ENCODE measurements around the gene WNT2B.
"Not testable (repeated sequence)": the region's sequence is repeated elsewhere in the genome, so short reads cannot be mapped to it uniquely, and the experiment has no call there.

Gene WNT2B

DNA sequence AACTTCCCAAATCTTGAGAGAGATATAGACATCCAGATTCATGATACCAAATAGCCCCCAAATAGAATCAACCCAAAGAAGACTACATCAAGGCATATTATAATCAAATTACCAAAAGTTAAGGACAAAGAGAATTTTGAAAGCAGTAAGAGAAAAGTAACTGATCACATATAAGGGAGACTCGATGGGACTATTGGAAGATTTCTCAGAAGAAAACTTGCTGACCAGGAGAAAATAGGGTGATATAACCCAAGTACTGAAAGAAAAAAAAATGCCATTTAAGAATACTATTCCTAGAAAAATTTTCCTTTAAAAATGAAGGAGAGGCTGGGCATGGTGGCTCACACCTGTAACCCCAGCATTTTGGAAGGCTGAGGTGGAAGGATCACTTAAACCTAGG is 30.5 kb upstream of the WNT2B start:
- H3K4me1 ChIP-seq (ENCODE audit: control insufficient read depth, insufficient read depth, low read length), result no peaks in the 10 kb centered on the region
- no peaks in the 10 kb centered on the region for H3K27me3 ChIP-seq (ENCODE audit: control insufficient read depth in 1 of 2, insufficient read depth in 2 of 2, low read length in 2 of 2)
- H3K36me3 ChIP-seq (ENCODE audit: control insufficient read depth in 2 of 2, insufficient read depth in 2 of 2, low read length in 2 of 2), result no peaks in the 10 kb centered on the region
- peaks cover 3 to 10% of the 10 kb centered on the region in 2 donors for H3K9me3 ChIP-seq (ENCODE audit: control insufficient read depth in 2 of 2, low read length in 2 of 2)
- H3K27ac ChIP-seq (ENCODE audit: low read length), result no peak overlapping the region
- no peak overlapping the region for H3K4me3 ChIP-seq (ENCODE audit: low read length in 2 of 2)
- H3K9ac ChIP-seq (ENCODE audit: low read length in 2 of 2), result no peak overlapping the region

DNA sequence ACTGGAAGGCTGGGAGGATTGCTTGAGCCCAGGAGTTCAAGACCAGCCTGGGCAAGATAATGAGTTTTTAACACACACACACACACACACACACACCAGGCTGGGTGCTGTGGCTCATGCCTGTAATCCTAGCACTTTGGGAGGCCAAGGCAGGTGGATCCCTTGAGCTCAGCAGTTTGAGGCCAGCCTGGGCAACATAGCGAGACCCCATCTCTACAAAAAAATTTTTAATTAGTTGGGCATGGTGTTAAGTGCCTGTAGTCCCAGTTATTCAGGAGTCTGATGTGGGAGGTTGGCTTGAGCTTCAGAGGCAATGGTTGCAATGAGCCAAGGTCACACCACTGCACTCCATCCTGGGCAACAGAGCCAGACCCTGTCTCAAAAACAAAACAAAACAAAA is 22.7 kb upstream of the WNT2B start:
- H3K9ac ChIP-seq (ENCODE audit: low read length in 2 of 2); H3K9me3 ChIP-seq (ENCODE audit: control insufficient read depth in 2 of 2, low read length in 2 of 2); H3K36me3 ChIP-seq (ENCODE audit: control insufficient read depth in 2 of 2, insufficient read depth in 2 of 2, low read length in 2 of 2); H3K27ac ChIP-seq (ENCODE audit: low read length); H3K4me1 ChIP-seq (ENCODE audit: control insufficient read depth, insufficient read depth, low read length); H3K27me3 ChIP-seq (ENCODE audit: control insufficient read depth in 1 of 2, insufficient read depth in 2 of 2, low read length in 2 of 2); H3K4me3 ChIP-seq (ENCODE audit: low read length in 2 of 2): not testable (repeated sequence)

GRCh38 chr1:112487686-112488085 is 21.1 kb upstream of the WNT2B start:
- not testable (repeated sequence) for H3K9ac ChIP-seq (ENCODE audit: low read length in 2 of 2); H3K36me3 ChIP-seq (ENCODE audit: control insufficient read depth in 2 of 2, insufficient read depth in 2 of 2, low read length in 2 of 2); H3K27ac ChIP-seq (ENCODE audit: low read length); H3K4me1 ChIP-seq (ENCODE audit: control insufficient read depth, insufficient read depth, low read length); H3K9me3 ChIP-seq (ENCODE audit: control insufficient read depth in 2 of 2, low read length in 2 of 2); H3K27me3 ChIP-seq (ENCODE audit: control insufficient read depth in 1 of 2, insufficient read depth in 2 of 2, low read length in 2 of 2); H3K4me3 ChIP-seq (ENCODE audit: low read length in 2 of 2)

DNA sequence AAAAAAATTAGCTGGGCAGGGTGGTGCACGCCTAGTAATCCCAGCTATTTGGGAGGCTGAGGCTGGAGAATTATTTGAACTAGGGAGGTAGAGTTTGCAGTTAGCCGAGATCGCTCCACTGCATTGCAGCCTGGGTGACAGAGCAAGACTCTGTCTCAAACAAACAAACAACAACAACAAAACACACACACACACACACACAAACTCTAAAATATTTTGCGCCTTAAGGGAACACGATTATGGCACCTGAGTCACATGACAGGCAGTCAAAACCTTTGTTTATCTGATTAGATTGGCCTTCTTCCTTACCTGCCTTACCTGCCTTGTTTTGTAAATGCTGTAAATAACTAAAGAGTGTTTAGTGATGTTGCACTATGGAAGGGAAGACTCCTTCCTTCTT is 20.6 kb upstream of the WNT2B start:
- no peak overlapping the region for H3K9ac ChIP-seq (ENCODE audit: low read length in 2 of 2)

DNA sequence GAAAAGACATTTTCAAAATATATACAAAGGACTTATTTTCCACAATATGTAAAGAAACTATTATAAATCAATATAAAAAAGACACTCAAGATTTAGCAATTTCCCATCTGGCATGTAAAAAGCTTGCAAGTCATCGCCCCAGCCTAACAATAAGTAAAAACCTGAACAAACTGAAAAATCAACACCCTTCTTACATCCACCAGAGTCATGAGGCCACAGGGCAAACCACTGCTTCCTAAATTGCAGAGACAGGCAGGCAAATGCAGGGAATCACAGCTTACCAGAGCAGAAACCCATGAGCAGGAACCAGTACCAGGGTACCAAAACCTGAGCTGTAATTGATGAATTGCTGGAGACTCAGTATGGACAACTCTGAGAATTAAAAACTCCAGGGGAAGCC is 16.7 kb upstream of the WNT2B start:
- no peak overlapping the region for H3K4me3 ChIP-seq (ENCODE audit: low read length in 2 of 2)
- no peaks in the 10 kb centered on the region for H3K9me3 ChIP-seq (ENCODE audit: control insufficient read depth in 2 of 2, low read length in 2 of 2)
- H3K27me3 ChIP-seq (ENCODE audit: control insufficient read depth in 1 of 2, insufficient read depth in 2 of 2, low read length in 2 of 2), result no peaks in the 10 kb centered on the region
- no peaks in the 10 kb centered on the region for H3K36me3 ChIP-seq (ENCODE audit: control insufficient read depth in 2 of 2, insufficient read depth in 2 of 2, low read length in 2 of 2)
- no peaks in the 10 kb centered on the region for H3K4me1 ChIP-seq (ENCODE audit: control insufficient read depth, insufficient read depth, low read length)
- H3K27ac ChIP-seq (ENCODE audit: low read length), result no peak overlapping the region
- no peak overlapping the region for H3K9ac ChIP-seq (ENCODE audit: low read length in 2 of 2)

More for the DNA sequence above, 20.6 kb upstream of the WNT2B start:
- Histone ChIP-seq H3K36me3 (ENCODE audit: control insufficient read depth in 2 of 2, insufficient read depth in 2 of 2, low read length in 2 of 2) (no peaks in the 10 kb centered on the region), H3K4me1 (ENCODE audit: control insufficient read depth, insufficient read depth, low read length) (no peaks in the 10 kb centered on the region), H3K4me3 (ENCODE audit: low read length in 2 of 2) (no peak overlapping the region), H3K27ac (ENCODE audit: low read length) (no peak overlapping the region), H3K9me3 (ENCODE audit: control insufficient read depth in 2 of 2, low read length in 2 of 2) (no peaks in the 10 kb centered on the region), H3K27me3 (ENCODE audit: control insufficient read depth in 1 of 2, insufficient read depth in 2 of 2, low read length in 2 of 2) (no peaks in the 10 kb centered on the region)

DNA sequence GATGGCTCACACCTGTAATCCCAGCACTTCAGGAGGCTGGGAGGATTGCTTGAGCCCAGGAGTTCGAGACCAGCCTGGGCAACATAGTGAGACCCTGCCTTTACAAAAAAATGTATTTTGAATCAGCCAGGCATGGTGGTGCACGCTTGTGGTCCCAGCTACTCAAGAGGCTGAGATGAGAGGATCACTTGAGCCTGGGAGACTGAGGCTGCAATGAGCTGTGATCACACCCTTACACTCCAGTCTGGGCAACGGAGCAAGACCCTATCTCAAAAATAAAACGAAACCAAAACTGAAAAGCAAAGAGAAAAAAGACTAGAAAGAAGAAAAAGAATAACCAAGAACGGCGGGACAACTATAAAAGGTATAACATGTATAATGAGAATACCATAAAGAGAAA is 15.4 kb upstream of the WNT2B start:
- Histone ChIP-seq H3K4me1 (ENCODE audit: control insufficient read depth, insufficient read depth, low read length) (no peaks in the 10 kb centered on the region), H3K9ac (ENCODE audit: low read length in 2 of 2) (no peak overlapping the region), H3K9me3 (ENCODE audit: control insufficient read depth in 2 of 2, low read length in 2 of 2) (no peaks in the 10 kb centered on the region), H3K36me3 (ENCODE audit: control insufficient read depth in 2 of 2, insufficient read depth in 2 of 2, low read length in 2 of 2) (no peaks in the 10 kb centered on the region), H3K27ac (ENCODE audit: low read length) (no peak overlapping the region), H3K4me3 (ENCODE audit: low read length in 2 of 2) (no peak overlapping the region), H3K27me3 (ENCODE audit: control insufficient read depth in 1 of 2, insufficient read depth in 2 of 2, low read length in 2 of 2) (no peaks in the 10 kb centered on the region)

- Histone ChIP-seq H3K27me3 (ENCODE audit: control insufficient read depth in 1 of 2, insufficient read depth in 2 of 2, low read length in 2 of 2) (no peaks in the 10 kb centered on the region), H3K4me3 (ENCODE audit: low read length in 2 of 2) (no peak overlapping the region), H3K4me1 (ENCODE audit: control insufficient read depth, insufficient read depth, low read length) (no peaks in the 10 kb centered on the region), H3K9me3 (ENCODE audit: control insufficient read depth in 2 of 2, low read length in 2 of 2) (no peaks in the 10 kb centered on the region), H3K27ac (ENCODE audit: low read length) (no peak overlapping the region), H3K9ac (ENCODE audit: low read length in 2 of 2) (no peak overlapping the region), H3K36me3 (ENCODE audit: control insufficient read depth in 2 of 2, insufficient read depth in 2 of 2, low read length in 2 of 2) (no peaks in the 10 kb centered on the region)
These were observed 12.5 kb upstream of the WNT2B start for GRCh38 chr1:112496290-112496689.

DNA sequence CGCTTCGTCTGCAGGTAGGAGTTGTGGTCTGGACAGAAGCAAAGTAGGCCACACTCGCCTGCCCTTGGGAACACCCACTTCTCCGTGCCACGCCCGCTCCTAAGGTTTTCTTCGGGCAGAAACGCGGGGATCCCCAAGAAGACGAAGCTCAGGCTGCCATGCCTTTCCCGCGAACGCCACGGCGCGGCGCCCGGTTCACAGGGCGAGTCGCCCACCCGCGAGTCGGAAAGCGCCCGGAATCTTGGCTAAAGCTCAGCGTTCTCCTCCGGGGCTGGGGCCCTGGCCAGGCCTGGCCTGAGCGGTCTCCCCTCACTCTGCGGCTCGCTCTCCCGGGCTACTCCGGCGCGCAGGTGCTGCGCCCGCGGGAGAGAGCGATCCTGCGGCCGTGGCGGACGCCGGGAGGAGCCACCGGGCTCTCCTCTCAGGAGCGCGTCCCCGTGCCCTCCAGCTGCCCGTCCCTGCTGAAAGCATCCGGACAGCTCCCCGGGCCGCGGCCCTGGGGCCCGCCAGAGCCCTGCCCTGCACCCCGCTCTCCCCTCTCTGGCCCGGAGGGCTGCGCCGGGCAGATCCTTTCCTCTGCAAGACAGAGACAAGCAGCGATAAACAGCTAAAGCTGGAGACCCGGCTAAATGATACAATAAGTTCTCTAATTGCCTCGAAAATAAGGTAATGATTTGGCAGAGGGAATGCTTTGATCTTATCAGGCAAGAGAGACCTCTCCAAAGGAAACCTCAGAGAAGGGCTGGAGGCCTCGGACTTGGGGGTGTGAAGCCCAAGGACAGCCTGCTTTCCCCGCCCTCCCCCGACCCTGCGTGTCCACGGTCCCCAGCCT is 6.7 kb upstream of the WNT2B start:
- no peak overlapping the region for H3K27ac ChIP-seq (ENCODE audit: low read length)
- peak overlapping the region; percentile 16 to 55 for H3K9ac ChIP-seq (ENCODE audit: low read length in 2 of 2)
- no peaks in the 10 kb centered on the region for H3K9me3 ChIP-seq (ENCODE audit: control insufficient read depth in 2 of 2, low read length in 2 of 2)
- peaks cover 10 to 23% of the 10 kb centered on the region in 2 donors for H3K27me3 ChIP-seq (ENCODE audit: control insufficient read depth in 1 of 2, insufficient read depth in 2 of 2, low read length in 2 of 2)
- peaks cover 10% of the 10 kb centered on the region for H3K4me1 ChIP-seq (ENCODE audit: control insufficient read depth, insufficient read depth, low read length)
- H3K4me3 ChIP-seq (ENCODE audit: low read length in 2 of 2), result peak overlapping the region; percentile 63 to 77
- no peaks in the 10 kb centered on the region for H3K36me3 ChIP-seq (ENCODE audit: control insufficient read depth in 2 of 2, insufficient read depth in 2 of 2, low read length in 2 of 2)

GRCh38 chr1:112502826-112503225 is 5.9 kb upstream of the WNT2B start:
- no peak overlapping the region for H3K9ac ChIP-seq (ENCODE audit: low read length in 2 of 2)
- H3K27me3 ChIP-seq (ENCODE audit: control insufficient read depth in 1 of 2, insufficient read depth in 2 of 2, low read length in 2 of 2), result peaks cover 18 to 30% of the 10 kb centered on the region in 2 donors

DNA sequence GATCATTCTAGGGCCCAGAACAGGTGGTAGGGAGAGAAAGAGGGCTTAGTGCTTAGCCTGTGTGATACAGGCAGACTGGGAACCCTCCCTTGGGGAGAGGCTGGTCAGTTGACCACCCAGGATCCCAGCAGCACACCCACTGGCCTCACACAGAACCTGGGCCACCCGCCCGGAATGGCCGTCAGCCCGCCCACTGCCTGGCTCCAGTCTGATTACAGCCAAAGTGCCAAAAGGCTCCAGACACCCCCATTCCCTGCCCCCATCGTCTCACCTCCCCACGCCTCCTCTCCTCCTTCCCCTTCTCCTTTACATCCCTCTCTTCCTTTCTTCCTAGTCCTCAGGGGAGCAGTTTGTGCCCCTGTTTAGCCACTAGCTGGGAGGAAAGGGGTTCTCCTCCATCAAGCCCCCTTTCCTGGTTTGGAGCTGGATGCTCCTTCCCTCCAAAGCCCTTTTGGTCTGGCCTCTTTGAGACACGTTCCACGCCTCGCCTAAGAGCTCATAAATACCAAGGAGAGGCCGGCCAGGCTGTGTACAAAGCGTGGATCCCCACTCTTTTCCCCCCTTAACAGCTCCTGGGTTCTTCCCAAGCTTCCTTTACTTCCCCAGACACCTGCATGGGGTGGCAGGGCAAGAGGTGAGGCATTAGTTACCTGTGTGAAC is 4.6 kb upstream of the WNT2B start:
- H3K27ac ChIP-seq (ENCODE audit: low read length), result no peak overlapping the region
- H3K27me3 ChIP-seq (ENCODE audit: control insufficient read depth in 1 of 2, insufficient read depth in 2 of 2, low read length in 2 of 2), result peaks cover 31 to 38% of the 10 kb centered on the region in 2 donors
- H3K4me3 ChIP-seq (ENCODE audit: low read length in 2 of 2), result no peak overlapping the region
- peaks cover 26% of the 10 kb centered on the region for H3K4me1 ChIP-seq (ENCODE audit: control insufficient read depth, insufficient read depth, low read length)
- H3K9me3 ChIP-seq (ENCODE audit: control insufficient read depth in 2 of 2, low read length in 2 of 2), result no peaks in the 10 kb centered on the region
- no peak overlapping the region for H3K9ac ChIP-seq (ENCODE audit: low read length in 2 of 2)
- H3K36me3 ChIP-seq (ENCODE audit: control insufficient read depth in 2 of 2, insufficient read depth in 2 of 2, low read length in 2 of 2), result no peaks in the 10 kb centered on the region

More at GRCh38 chr1:112502826-112503225, 5.9 kb upstream of the WNT2B start:
- H3K4me3 ChIP-seq (ENCODE audit: low read length in 2 of 2), result no peak overlapping the region
- H3K27ac ChIP-seq (ENCODE audit: low read length), result no peak overlapping the region
- no peaks in the 10 kb centered on the region for H3K36me3 ChIP-seq (ENCODE audit: control insufficient read depth in 2 of 2, insufficient read depth in 2 of 2, low read length in 2 of 2)
- H3K4me1 ChIP-seq (ENCODE audit: control insufficient read depth, insufficient read depth, low read length), result peaks cover 13% of the 10 kb centered on the region
- H3K9me3 ChIP-seq (ENCODE audit: control insufficient read depth in 2 of 2, low read length in 2 of 2), result no peaks in the 10 kb centered on the region
